Measurements from ENCODE around the gene DDX11.
A peak's percentile ranks its signal among the peaks of the same experiment; 100 is the strongest.
"Not testable (repeated sequence)": the region's sequence is repeated elsewhere in the genome, so short reads cannot be mapped to it uniquely, and the experiment has no call there.

DDX11 gene

GRCh38 chr12:31099434-31099833 lies 25.8 kb downstream of the DDX11 start:
- not testable (repeated sequence) for DNase-seq

- DNase-seq, result not testable (repeated sequence)
Measured at GRCh38 chr12:31100503-31101208, 27.0 kb downstream of the DDX11 start.

GRCh38 chr12:31102125-31102524 lies 28.5 kb downstream of the DDX11 start:
- DNase-seq, result not testable (repeated sequence)

- DNase-seq, result not testable (repeated sequence)
Measured at GRCh38 chr12:31102596-31102995, 28.9 kb downstream of the DDX11 start.

- DNase-seq, result not testable (repeated sequence)
Measured at GRCh38 chr12:31103561-31103975, 29.9 kb downstream of the DDX11 start.

GRCh38 chr12:31104220-31104619 lies 30.6 kb downstream of the DDX11 start:
- DNase-seq, result not testable (repeated sequence)

GRCh38 chr12:31104773-31105172 lies 31.1 kb downstream of the DDX11 start:
- DNase-seq, result not testable (repeated sequence)

GRCh38 chr12:31105668-31106067 lies 32.0 kb downstream of the DDX11 start:
- no peak for DNase-seq

- DNase-seq, result no peak
Measured at GRCh38 chr12:31106101-31106803, 32.6 kb downstream of the DDX11 start.

- not testable (repeated sequence) for DNase-seq
Measured at GRCh38 chr12:31109773-31110172, 36.1 kb downstream of the DDX11 start.

- DNase-seq, result not testable (repeated sequence)
Measured at GRCh38 chr12:31110263-31110662, 36.6 kb downstream of the DDX11 start.

- not testable (repeated sequence) for DNase-seq
Measured at GRCh38 chr12:31115092-31115601, 41.5 kb downstream of the DDX11 start.

GRCh38 chr12:31116846-31117202 lies 43.2 kb downstream of the DDX11 start:
- not testable (repeated sequence) for DNase-seq

- peak in 1 of 2 donors; percentile 33 for DNase-seq
Measured at GRCh38 chr12:31117203-31118011, 43.7 kb downstream of the DDX11 start.

GRCh38 chr12:31118347-31119191 lies 44.9 kb downstream of the DDX11 start:
- DNase-seq, result peak in 1 of 2 donors; percentile 22

- DNase-seq, result no peak
Measured at GRCh38 chr12:31119192-31119802, 45.6 kb downstream of the DDX11 start.

- no peak for DNase-seq
Measured at GRCh38 chr12:31119803-31120211, 46.1 kb downstream of the DDX11 start.

GRCh38 chr12:31120392-31121008 lies 46.8 kb downstream of the DDX11 start:
- no peak for DNase-seq

- not testable (repeated sequence) for DNase-seq
Measured at GRCh38 chr12:31121022-31121728, 47.5 kb downstream of the DDX11 start.

GRCh38 chr12:31122481-31122880 lies 48.8 kb downstream of the DDX11 start:
- DNase-seq, result no peak

Measured in inflammatory macrophage (primary cell).